ENCODE measurements around the gene SEZ6.

- TF ChIP-seq CTCF (conservative IDR thresholded peaks at IDR 0.05; ENCODE audit: low read depth, low read length), result no peak
- TF ChIP-seq POLR2A (IDR thresholded peaks at IDR 0.05; ENCODE audit: low read depth, low read length), result no peak
- no peak for TF ChIP-seq CEBPB (IDR thresholded peaks at IDR 0.05; ENCODE audit: low read depth, low read length)
- no peak for TF ChIP-seq SMC3 (IDR thresholded peaks at IDR 0.05; ENCODE audit: low read depth, low read length)
- no peak for TF ChIP-seq RAD21 (IDR thresholded peaks at IDR 0.05; ENCODE audit: low read length)
- TF ChIP-seq RCOR1 (IDR thresholded peaks at IDR 0.05; ENCODE audit: insufficient replicate concordance, low read length), result no peak
- no peak for TF ChIP-seq MAFK (IDR thresholded peaks at IDR 0.05; ENCODE audit: low read depth, low read length)
- TF ChIP-seq USF2 (IDR thresholded peaks at IDR 0.05; ENCODE audit: low read depth, low read length), result no peak
- no peak for TF ChIP-seq BHLHE40 (IDR thresholded peaks at IDR 0.05; ENCODE audit: low read depth, low read length)
- no peak for TF ChIP-seq RFX5 (IDR thresholded peaks at IDR 0.05; ENCODE audit: low read depth, low read length)
- no peak for TF ChIP-seq FOS (IDR thresholded peaks at IDR 0.05; ENCODE audit: low read depth, low read length)
- no peak for TF ChIP-seq MXI1 (IDR thresholded peaks at IDR 0.05; ENCODE audit: borderline replicate concordance, low read depth, low read length)
- TF ChIP-seq, protein P1, sequence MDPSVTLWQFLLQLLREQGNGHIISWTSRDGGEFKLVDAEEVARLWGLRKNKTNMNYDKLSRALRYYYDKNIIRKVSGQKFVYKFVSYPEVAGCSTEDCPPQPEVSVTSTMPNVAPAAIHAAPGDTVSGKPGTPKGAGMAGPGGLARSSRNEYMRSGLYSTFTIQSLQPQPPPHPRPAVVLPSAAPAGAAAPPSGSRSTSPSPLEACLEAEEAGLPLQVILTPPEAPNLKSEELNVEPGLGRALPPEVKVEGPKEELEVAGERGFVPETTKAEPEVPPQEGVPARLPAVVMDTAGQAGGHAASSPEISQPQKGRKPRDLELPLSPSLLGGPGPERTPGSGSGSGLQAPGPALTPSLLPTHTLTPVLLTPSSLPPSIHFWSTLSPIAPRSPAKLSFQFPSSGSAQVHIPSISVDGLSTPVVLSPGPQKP (IDR thresholded peaks at IDR 0.05; ENCODE audit: borderline replicate concordance, low read depth, low read length), result no peak
- no peak for TF ChIP-seq MAZ (IDR thresholded peaks at IDR 0.05; ENCODE audit: borderline replicate concordance, low read depth, low read length)
Observed at GRCh38 chr17:28991779-28992178, 14.1 kb downstream of the SEZ6 start.
